ENCODE results near the gene CORO2B.

CORO2B gene

DNA sequence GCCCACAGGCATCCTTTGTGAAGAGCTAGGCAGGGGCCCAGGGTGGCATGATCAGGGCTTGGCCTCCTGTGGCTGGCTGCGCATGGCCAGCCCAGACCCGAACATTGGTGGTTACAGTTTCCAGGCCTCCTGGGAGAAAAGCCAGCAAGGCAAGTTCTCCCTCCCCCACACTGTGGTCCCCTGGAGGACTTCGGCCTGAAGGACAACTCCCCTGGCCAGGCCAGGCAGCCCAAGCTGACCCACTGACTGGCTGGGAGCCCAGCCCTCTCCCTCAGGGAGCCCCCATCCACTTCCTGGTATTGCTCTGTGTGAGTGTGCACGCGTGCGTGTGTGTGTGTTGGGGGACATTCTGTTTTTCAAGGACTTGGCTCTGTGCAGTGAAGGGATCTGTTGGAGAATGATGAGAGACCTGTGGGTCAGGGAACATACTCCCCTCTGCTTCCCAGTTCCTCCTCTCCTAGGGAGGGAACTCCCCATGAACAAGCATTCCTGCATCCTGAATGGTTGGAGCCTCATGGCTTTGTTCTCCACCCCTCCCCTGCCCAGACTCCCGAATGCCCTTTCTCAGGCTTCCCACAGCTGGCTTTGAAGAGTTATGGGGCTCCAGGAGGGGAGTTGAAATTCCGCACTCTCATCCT, 29.5 kb downstream of the CORO2B start:
- DNase-seq (ENCODE audit: low read depth): no peak

DNA sequence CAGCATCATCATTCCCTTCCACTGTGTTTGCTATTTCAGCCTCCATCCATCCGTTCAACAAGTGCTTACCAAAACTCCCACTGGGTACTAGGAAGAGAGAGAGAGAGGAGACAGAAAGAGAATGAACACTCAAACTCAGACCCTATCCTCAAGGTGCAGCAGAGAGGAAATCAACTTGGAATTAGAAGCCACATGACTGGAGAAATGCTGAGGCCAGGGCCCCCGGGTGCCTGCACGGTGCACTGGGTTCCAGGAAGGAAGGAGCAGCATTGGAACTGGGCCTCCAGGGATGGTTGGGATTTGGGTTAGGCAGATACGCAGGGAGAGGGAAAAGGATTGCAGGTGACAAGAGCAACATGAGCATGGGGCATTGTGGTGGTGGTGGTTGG, 30.0 kb downstream of the CORO2B start:
- no peak for DNase-seq (ENCODE audit: low read depth)

DNA sequence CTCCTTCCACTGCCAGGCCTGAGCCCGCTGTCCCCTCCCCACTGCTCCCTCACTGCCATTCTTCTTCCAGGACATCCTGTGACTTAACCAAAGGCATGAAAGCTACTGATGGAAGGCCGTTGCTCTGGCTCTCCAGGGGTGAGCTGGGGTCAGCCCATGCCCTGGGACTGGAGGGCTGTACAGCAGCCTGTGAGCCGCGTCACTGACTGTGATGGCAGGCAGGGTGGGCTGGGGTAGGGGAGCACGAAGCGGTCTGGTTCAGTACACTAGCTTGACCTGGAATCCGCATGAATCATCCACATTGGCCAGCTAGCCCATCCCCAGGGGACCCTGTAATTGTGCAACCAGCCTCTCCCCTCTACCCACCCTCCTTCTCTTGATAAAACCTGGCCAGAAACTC, 30.8 kb downstream of the CORO2B start:
- no peak for DNase-seq (ENCODE audit: low read depth)

DNA sequence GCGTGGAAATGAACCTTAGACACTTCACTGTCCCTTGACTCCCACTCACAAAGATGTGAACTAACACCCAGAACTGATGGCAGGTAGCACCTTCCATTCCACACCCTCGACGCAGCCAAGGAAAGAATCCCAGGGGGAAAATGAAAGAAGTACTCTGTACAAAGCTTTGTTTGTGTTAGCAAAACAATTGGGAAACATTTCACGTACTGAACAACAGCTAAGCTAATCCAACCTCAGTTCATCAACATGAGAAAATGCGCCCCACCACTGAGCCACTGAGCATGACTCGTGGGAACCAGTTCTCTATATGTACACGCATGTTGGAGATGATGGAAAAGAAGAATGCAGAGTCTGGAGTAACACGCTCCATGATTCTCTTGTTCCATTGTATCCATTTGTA, 32.0 kb downstream of the CORO2B start:
- DNase-seq (ENCODE audit: low read depth): no peak

DNA sequence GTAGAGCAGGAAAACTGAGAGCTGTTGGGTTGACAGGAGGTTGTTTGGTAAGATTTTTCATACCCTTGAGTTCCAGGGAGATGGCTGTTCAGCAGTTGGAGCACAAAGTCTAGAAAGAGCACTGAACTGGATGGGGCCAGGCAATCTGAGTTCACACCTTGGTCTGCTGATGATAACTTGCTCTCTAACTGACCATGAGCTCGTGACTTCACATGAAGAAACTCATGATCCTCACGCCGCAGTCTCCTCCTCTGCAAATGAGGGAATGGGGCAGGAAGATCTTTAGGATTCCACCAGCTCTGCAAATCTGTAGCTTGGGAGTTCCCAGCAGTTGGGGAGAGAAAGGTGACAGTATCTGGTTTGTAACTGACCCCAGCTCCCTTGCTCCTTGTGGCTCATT, 33.7 kb downstream of the CORO2B start:
- DNase-seq (ENCODE audit: low read depth): no peak

DNA sequence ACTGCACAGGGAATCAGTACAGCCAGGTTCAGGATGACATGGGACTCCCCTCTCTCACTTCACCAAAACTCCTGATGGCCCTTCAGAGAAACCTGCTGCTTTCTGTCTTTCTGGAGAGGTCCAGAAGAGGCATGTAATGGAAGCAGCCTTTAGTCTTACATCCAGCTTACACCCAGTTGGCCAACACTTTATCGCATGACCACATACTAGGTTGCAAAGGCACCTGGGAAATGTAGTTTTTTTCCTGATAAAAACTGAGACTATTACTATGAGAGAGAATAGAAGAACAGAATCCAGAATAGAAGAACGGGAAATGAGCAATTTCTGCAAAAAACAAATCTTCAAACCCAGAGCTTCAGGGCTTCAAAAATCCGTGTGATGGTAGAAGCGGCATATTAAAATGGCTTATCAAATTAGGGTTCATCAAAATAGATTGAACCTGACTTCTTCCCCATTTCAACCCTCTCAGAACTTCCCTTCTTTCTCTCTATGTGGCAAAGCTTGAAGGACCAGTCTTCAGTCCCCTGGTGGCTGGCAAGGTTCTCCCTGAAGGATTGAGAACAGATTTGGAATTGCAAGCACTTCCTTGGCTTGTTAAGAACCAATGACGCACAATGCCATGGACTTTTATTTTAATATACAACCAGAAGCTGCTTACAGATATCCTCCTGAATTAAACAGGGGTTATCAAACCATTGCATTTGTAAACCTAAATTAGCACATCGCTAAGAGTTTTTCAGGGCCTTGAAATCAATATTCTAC, 34.4 kb downstream of the CORO2B start:
- DNase-seq (ENCODE audit: low read depth): no peak

DNA sequence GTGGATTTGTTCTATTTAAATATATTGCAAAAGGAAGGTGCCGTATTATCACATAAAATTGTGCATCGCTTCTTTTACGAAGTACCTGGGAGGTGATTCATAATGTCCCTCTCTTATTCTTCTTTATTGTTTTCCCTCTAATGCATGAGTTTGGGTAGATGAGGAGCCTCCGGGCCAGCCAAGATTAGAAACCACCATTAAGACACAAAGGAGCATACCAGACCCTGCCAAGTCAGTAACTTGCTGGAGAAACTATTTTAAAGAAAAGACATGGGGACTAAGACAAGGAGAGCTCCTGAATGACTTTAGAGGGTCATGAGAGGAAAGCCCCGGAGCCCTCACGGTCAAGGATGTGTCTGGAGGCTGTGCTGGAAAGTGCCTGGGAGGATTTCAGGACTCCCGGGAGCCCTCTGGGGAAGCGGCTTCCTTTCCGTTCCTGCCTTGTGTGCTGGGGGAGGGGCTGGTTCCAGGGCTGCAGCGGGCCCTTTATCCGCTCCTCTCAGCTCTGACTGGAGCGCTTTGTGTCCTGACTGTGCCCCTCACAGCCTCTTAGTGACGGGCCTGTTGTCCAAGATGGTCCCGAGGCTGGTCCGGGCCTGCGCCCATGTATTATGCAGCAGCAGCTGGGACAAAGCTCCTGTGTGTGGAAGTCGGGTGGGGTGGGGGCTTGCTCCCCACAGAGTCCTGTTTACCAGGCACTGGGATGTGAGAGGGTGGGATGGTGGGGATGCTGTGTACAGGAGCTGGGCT, 35.7 kb downstream of the CORO2B start:
- DNase-seq (ENCODE audit: low read depth): no peak

DNA sequence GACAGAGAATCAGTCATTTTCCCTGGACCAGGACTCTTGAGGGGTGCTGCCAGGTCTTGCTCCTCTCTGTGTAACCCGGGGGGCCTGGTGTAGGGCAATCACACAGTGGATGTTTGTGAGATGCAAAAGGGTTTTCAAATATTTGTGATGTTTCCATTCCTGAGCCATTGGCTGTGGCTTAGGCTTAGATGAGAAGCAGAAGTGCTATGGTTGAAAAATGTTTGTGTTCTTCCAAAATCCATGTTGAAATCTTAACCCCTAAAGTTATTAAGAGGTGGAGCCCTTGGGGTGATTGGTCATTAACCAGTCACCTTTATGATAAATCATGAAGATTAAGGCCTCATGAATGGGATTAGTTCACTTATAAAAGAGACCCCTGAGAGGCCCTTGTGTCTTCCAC, 36.5 kb downstream of the CORO2B start:
- no peak for DNase-seq (ENCODE audit: low read depth)

DNA sequence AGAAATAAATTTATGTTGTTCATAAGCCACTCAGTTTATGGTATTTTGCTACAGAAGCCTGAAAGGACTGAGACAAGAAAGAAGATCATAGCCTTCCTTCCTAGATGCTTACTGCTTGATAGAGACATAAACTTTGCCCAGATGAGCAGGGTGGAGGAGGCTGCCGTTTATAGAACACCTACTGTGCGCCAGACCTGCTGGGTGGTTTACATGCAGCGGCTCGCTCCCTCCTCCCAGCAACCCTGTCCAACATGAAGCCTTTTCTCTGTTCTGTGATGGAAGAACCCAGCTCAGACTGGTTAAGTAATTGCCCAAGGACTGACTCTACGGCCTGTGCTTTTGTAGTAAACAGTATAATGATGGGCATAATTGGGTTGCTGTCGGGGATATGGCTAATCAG, 37.0 kb downstream of the CORO2B start:
- no peak for DNase-seq (ENCODE audit: low read depth)

DNA sequence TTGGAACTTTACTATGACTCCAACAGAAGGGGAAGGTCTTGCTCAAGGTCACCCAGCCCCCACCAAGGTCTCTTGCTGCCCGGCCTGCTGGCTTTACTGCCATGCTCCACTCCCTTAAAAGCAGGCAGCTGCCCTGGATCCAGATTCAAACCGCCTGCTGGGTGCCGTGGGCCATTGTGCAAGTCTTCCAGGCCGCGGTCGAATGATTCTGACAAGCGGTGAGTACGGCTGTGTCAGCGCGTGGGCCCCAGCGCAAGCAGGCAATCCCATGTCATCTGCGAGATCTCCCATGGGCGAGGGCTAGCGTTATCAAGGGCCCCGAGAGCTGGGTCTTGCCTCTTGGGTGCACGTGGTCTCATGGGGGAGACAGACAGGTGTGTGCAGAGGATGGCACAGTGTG, 37.6 kb downstream of the CORO2B start:
- no peak for DNase-seq (ENCODE audit: low read depth)

DNA sequence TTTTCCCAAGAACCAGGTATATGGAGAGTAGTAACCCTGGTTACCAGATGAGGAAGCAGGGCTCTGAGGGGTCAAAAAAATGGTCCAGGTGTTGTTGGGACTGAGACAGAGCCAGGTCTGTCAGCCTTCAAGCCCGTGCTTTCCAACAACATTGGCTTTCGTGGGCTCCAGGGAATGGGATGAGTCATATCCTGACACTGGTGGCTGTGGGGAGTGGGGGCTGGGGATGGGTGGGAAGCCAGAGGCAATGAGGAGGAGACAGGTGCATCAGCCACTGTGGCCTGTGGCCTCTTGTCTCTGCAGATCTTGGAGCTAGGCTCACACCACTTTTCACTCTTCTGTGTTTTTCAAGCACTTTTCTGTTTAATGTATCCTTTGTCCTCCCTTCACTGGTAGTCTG, 38.2 kb downstream of the CORO2B start:
- DNase-seq (ENCODE audit: low read depth): no peak

DNA sequence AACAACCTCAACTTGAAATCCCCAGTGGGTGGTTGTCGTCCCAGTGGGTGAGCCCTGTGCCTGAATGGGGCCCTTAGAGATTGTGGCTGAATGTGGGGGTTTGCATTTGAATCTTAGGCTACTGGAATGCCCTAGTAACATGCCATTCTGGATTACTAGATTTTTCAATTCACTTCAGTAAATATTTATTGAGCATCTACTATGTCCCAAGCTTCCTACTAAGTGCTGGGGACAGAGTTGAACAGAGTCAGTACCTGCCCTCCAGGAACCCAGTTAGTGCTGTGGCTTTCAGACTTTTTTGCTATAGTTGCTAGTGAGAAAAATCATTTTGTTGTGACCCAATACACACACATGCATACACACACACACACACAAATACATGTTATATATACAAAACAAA, 39.0 kb downstream of the CORO2B start:
- DNase-seq (ENCODE audit: low read depth): no peak

DNA sequence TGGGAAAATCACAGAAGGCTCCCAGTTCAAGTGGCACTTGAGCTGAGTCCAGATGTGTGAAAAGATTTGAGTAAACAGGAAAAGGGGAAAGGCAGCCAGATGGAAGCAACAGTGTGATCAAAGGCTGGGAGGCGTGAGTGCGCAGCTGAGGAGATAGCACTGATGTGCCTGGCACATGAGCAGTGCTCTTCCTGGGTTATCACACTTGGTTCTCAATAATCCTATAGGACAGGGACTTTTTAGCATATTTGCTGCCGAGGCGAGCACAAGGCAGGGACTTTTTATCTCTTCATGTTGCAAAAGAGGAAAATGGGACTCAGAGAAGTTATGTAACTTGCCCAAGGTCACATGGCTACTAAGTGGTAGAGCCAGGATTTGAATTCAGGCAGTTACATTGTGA, 39.6 kb downstream of the CORO2B start:
- no peak for DNase-seq (ENCODE audit: low read depth)

DNA sequence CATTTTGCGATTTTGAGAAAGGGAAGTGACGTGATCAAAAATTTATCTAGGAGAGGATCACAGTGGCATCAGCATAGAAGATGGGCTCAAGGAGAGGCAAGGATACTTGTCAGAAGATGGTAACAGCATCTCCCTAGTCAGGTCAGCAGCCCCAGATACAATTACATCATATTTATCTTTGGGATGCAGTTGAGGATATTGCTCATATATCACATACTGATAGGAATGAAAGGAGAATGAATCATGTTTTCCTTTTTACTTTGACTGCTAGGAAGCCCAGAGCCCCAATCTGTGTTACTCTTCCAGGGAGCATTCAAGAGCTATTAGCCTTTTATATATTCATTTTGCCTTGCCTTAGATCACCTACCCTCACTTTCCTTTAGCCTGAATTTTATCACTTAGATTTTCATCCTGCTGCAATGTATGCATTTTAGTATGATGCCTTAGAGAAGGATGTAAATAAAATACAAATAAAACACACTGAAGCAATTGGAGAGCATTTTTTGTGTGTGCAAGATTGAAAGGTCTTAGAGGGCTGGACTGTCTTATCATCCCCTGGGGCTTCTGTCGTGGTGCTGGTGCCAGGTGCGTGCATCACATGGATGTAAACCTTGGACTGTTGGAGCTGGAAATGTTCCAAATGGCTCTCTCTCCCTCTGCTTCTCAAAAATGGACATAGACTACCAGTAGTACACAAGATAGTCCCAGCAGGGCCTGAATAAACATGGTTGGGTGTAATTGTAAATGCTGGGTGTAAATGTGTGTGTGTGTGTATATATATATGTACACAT, 40.3 kb downstream of the CORO2B start:
- no peak for DNase-seq (ENCODE audit: low read depth)

DNA sequence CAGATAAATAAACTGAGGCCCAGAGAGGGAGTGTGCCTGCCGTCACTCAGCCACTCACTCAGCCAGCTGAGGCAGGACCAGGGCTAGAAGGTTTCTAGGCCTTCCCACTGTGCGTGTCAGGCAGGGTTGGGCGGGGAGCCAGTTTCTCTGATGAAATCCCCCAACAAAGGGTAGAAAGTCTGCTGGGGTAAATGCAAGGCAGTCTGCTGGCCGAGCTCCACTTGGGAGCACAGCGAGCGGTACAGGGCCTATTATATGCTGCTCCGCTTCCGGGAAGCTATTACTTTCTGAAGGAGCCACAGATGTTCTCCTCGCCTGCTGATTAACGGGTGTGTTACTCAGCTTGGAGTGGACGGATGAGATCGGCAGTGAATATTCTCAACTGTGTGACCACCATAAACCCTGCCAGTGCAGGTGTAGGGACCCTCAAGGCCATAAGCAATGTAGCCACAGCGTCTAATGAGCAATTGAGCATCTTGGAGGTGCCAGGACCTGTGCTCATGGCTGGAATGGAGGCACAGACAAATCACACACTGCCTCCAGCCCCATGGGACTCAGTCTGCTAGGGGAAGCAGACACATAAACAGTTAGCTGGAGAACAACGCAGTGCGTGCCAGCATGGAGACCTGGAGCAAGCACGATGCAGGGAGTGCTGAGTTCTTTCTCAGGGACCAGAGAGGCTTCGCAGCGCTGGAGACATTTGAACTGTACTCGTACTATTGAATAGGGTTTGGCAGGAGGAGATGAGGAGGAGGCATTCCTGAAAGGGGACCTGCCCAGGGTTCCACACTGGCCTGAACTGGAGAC, 42.1 kb downstream of the CORO2B start:
- no peak for DNase-seq (ENCODE audit: low read depth)

DNA sequence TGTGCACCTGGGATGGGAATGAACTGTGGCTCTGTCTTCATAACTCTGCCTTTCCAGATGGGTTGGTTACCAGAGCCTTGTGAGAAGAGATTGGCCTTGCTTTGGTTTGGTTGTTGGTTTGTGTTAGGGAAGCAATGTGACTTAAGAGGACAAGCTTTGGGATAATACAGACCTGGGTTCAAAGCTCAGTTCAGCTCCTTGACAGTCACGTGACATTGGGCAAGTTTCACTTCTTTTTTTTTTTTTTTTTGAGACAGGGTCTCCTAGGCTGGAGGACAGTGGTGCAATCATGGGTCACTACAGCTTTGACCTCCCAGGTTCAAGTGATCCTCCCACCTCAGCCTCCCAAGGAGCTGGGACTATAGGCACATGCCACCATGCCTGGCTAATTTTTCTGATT, 42.7 kb downstream of the CORO2B start:
- no peak for DNase-seq (ENCODE audit: low read depth)

DNA sequence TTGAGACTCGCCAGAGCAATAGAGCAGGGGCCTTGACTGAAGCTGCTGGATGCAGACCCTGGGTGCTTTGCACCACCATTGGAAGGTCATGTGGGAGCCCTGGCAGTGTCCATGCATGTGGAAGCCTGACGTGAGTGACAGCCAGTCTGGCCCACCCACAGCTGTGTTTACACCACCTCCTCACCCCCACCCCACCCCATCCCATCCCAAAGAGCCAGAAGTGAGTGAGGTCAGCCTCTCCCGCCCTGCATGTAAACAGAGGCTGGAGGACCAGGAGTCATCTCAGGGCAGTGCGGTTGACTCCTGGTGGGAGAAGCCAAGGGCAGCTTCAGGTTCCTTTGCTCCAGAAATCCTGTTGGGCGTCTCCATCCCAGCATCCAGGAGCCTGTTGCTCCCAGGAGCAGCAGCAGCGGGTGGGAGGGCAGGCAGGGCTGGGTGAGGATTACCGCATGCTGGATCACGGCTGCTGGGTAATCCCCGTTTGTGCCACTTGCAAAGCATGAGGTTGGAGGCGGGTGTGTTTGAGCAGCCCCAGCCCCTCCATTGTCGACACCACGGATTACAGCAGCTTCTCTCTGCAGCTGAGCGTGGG, 44.6 kb downstream of the CORO2B start:
- DNase-seq (ENCODE audit: low read depth): no peak

DNA sequence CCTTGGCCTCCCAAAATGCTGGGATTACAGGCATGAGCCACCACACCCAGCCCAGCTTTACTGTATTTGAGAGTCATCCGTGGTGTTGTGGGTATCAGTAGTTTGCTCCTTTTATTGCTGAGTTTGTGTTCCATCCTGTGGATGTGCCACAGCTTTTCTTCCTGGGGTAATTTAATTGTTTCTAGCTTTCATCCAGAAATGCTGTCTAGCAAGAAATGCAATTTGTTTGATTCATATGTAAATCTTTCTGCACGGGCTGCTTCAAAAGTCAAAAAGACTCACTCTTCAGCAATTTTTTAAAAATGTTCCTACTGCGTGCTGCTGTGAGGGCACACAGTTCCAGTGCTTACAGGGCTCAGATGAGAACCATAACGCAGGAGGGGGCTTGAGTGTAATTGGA, 47.1 kb downstream of the CORO2B start:
- DNase-seq (ENCODE audit: low read depth): no peak

DNA sequence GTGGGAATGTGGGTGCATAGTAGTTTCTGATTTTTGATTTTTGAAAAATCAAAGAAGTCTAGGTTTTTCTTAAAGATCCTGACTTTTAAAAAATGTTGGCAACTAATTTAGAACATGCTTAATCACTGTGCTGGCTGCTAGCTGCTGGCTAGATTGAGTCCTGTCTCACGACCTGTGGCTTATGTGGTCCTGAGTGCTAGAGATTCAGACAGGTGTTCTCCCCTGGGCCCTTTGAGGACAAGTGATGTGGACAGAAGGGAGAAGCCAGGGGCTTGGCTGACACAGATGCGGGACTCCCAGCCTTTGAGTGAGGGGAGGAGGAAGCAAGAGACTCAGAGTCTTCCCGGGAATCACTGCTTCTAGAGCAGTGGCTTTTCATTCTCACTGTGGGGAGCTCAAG, 47.5 kb downstream of the CORO2B start:
- DNase-seq (ENCODE audit: low read depth): no peak

DNA sequence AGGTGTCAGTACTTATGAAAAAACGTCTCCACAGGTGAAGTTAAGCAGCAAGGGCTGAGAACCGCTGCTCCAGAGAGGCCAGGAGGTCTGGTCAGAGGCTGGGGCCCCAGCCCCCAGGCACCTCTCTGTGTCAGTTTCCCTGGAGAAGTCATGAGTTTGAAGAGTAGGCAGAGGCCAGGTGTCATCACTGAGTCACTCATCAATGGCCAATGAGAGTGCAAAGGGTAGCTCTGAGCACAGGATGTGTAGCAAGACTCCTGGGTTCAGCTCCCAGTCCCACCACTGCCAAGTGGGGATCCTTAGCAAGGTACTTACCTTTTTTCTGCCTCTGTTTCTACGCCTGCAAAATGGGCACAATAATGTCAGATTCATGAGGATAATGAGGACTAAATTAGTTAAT, 47.9 kb downstream of the CORO2B start:
- DNase-seq (ENCODE audit: low read depth): no peak

DNA sequence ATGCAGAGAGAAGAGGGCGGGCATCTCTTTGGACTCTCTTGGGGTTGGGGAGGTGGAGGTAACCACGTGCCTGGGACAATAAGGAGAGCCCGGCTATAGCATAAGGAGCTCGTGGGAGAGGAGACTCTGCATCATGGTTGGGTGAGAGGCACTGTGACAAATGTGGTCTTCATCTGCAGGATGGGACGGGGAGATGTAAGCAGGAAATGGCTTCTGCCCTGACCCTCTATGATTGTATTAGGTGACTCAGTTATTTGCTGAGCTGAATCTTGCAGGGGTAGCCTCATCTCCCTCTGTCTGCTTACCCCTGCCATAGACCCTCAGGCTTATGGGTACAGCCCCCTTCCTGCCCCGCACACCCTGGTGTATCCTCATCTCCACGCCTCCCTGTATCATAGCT, 48.7 kb downstream of the CORO2B start:
- DNase-seq (ENCODE audit: low read depth): no peak
